SJSA1 (cell line): ENCODE results near the gene CKAP2L. TPM values are rescaled to one million over a fixed set of nuclear protein-coding genes. Genes with fewer than 3 reads are reported as not detected.
A peak's percentile ranks its signal among the peaks of the same experiment; 100 is the strongest.

Experiments
- DNase-seq, 2 experiments: peaks; one replicate each; pipeline ENCODE4 v3.0.0-alpha.2; 2015 to 2020; ENCODE audit warnings: low spot score in 2 of 2, low read depth in 1 of 2
- H3K27ac ChIP-seq: fragments of 250-450 bp; sonication (Bioruptor Pico); 2 replicates; pipeline ENCODE4 v1.5.1; 2020; ENCODE audit warnings: mild to moderate bottlenecking, moderate library complexity
- H3K27me3 ChIP-seq: fragments of 250-450 bp; sonication (Bioruptor Pico); replicated peaks from 2 replicates; pipeline ENCODE4 v1.5.1; 2020; ENCODE audit warnings: mild to moderate bottlenecking, moderate library complexity
- H3K36me3 ChIP-seq: fragments of 250-450 bp; sonication (Bioruptor Pico); 2 replicates; pipeline ENCODE4 v1.5.1; 2020; ENCODE audit warnings: mild to moderate bottlenecking
- H3K4me1 ChIP-seq: fragments of 250-450 bp; sonication (Bioruptor Pico); replicated peaks from 2 replicates; pipeline ENCODE4 v1.6.1; 2021; ENCODE audit warnings: mild to moderate bottlenecking
- H3K4me3 ChIP-seq: fragments of 250-450 bp; sonication (Bioruptor Pico); 2 replicates; pipeline ENCODE4 v1.5.1; 2020; ENCODE audit warnings: mild to moderate bottlenecking
- H3K9me3 ChIP-seq: fragments of 250-450 bp; sonication (Bioruptor Pico); replicated peaks from 2 replicates; pipeline ENCODE4 v1.5.1; 2020; ENCODE audit warnings: mild to moderate bottlenecking
- total RNA-seq: library from RNA; depleted of rRNA; stranded (reverse); fragments of >200 nt; shearing (Covaris generic); gene quantifications from 2 replicates; pipeline ENCODE4 v1.2.3, GENCODE V29; 2014

Gene CKAP2L
- total RNA-seq, 1 experiment from 2014 or later, result 33.4 TPM

DNA sequence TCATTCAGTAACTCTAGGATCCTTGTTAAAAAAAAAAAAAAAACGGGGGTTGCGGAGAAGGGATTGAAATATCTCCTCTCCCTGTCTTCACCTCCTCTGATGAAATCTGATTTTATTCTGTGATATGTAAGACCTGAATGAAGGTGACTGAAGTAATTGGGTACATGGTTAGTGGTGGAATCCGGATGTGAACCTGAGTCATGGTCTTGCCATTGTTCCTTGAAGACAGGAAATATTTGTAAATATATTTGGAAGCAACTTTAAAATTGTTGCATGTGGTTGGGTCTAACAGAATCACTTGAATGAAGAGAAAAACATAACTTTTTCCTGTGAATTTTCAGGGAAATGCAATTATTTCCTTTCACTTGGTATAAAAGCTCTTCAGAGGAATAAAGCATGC lies 22.9 kb upstream of the CKAP2L start:
- peak in 1 of 2 experiments; percentile 36 for DNase-seq
- Histone ChIP-seq H3K27me3 (no peaks in the 10 kb centered on the region), H3K4me1 (peaks cover 33% of the 10 kb centered on the region), H3K9me3 (0 out of 2 replicates have a peak, but pooled peaks cover 3% of the 10 kb centered on the region), H3K27ac (peak overlapping the region; percentile 73), H3K36me3 (no peaks in the 10 kb centered on the region), H3K4me3 (no peak overlapping the region)

GRCh38 chr2:112784199-112785189 lies 20.1 kb upstream of the CKAP2L start, which contains the start of gene IL1A:
IL1A (minus strand) TSS chr2:112784493; CDS start chr2:112783770, 723 bp downstream.
- Histone ChIP-seq H3K27ac (peak within 1 kb of the TSS; percentile 42), H3K27me3 (no peaks in the 10 kb centered on the region), H3K36me3 (no peaks in the 10 kb centered on the region), H3K4me3 (no peak within 1 kb of the TSS), H3K9me3 (0 out of 2 replicates have a peak, but pooled peaks cover 3% of the 10 kb centered on the region), H3K4me1 (peaks cover 33% of the 10 kb centered on the region)
- peak; percentile 71 to 73 for DNase-seq

DNA sequence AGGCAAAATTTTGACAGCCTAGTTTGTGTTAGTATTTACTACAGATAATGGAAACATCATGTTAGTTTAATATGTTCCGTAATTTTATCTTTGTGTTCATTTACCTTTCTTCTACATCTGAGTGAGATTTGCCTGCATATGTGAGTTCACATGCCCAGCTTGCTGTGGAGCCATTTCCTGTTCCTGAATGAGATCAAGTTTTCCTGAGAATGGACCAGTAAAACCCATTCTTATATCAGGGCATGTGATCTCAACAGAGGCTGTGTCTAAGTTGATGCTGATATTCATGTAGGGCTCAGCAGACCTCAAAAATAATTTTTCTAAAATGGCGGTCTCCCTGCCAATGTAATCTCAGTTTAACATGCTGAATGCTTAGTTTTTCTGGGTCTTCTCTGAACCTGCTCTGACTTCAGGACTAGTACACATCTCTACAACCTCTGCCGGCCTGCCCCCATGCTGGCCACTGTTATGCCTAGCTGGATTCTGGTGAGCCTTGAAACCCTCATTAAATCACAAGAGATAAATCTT lies 18.8 kb upstream of the CKAP2L start:
- Histone ChIP-seq H3K27ac (no peak overlapping the region), H3K9me3 (0 out of 2 replicates have a peak, but pooled peaks cover 3% of the 10 kb centered on the region), H3K36me3 (no peaks in the 10 kb centered on the region), H3K27me3 (no peaks in the 10 kb centered on the region), H3K4me1 (peaks cover 33% of the 10 kb centered on the region), H3K4me3 (no peak overlapping the region)
- DNase-seq, result no peak

- no peak for DNase-seq
- H3K9me3 ChIP-seq, result 0 out of 2 replicates have a peak, but pooled peaks cover 3% of the 10 kb centered on the region
- peaks cover 24% of the 10 kb centered on the region for H3K4me1 ChIP-seq
- H3K4me3 ChIP-seq, result no peak overlapping the region
- H3K27ac ChIP-seq, result no peak overlapping the region
- no peaks in the 10 kb centered on the region for H3K36me3 ChIP-seq
- no peaks in the 10 kb centered on the region for H3K27me3 ChIP-seq
Measured at GRCh38 chr2:112782234-112782799, 17.9 kb upstream of the CKAP2L start.

- Histone ChIP-seq H3K9me3 (no peaks in the 10 kb centered on the region), H3K27me3 (no peaks in the 10 kb centered on the region), H3K4me3 (no peak overlapping the region), H3K4me1 (peaks cover 9% of the 10 kb centered on the region), H3K36me3 (no peaks in the 10 kb centered on the region), H3K27ac (no peak overlapping the region)
- DNase-seq, result no peak
Measured at GRCh38 chr2:112779598-112779997, 15.2 kb upstream of the CKAP2L start.

DNA sequence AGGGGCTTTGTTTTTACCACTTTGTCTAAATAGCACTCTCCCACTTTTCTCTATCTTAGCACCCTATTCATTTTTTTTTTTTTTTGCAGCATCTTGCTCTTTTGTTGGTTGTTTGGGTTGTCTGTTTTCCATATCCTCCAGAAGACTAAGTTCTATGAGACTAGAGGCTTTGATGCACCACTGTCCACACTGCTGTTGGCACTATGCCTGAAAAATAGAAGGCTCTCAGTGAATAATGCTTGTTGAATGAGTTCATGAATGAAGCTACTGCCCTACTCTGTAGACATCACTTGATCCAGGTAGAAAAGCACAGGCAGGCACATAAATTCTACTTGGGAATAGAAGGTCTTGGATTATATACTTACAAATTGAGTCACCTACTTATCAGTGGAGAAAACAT lies 12.6 kb upstream of the CKAP2L start:
- no peak for DNase-seq
- Histone ChIP-seq H3K27me3 (no peaks in the 10 kb centered on the region), H3K27ac (no peak overlapping the region), H3K4me1 (no peaks in the 10 kb centered on the region), H3K4me3 (no peak overlapping the region), H3K9me3 (no peaks in the 10 kb centered on the region), H3K36me3 (0 out of 2 replicates have a peak, but pooled peaks cover 4% of the 10 kb centered on the region)

DNA sequence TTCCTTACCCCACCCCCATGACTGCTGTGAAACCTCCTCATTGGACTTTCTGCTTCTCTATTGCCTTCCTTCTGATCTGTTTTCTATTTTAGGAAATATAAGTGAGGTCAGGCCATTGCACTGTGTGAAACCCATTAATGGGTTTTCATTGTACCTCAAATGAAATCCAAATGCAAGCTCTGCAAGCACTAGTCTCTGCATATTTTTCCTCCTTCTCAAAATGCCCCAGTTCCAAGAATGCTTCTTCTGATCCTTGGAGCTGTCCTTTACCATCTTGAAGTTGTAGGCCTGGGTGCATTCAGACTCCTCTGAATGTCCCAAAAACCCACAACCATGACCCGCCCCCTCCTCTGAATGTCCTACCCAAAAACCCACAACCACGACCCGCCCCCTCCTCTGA lies 11.7 kb upstream of the CKAP2L start:
- Histone ChIP-seq H3K27me3 (no peaks in the 10 kb centered on the region), H3K4me1 (no peaks in the 10 kb centered on the region), H3K36me3 (0 out of 2 replicates have a peak, but pooled peaks cover 4% of the 10 kb centered on the region), H3K4me3 (no peak overlapping the region), H3K27ac (no peak overlapping the region), H3K9me3 (no peaks in the 10 kb centered on the region)
- DNase-seq, result no peak

DNA sequence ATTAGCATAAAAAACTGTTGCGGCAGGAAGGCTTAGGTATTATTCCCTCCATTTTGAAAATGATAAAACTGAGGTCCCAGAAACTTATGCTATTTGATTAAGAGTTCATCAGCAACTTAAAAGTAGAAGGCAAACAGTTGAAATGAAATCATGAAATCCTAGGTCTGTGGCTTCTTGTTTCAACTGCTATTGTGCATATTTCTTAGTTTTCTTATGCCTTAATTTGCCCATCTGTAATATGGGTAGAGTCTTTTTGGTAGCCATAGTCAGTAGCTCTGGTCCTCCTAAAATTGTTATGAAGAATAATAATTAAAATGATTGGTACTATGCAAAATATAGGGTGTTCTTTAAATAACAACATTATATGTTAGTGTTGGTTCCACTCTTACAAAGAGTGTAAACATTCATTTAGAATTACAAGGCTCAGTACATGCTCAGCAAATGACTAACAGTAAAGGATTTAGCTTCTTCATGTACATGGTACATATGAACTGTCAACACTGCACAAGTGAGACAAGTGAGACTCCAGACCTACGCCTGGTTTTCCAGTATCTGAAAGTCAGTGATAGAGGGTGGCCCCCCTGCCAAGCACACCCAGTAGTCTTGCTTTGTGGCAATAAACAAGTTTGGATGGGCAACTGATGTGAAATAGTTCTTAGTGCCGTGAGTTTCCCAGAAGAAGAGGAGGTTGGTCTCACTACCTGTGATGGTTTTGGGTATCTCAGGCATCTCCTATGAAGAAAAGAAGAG lies 10.3 kb upstream of the CKAP2L start:
- DNase-seq, result no peak
- 0 out of 2 replicates have a peak, but pooled peaks cover 4% of the 10 kb centered on the region for H3K36me3 ChIP-seq
- no peak overlapping the region for H3K4me3 ChIP-seq
- H3K27me3 ChIP-seq, result no peaks in the 10 kb centered on the region
- no peak overlapping the region for H3K27ac ChIP-seq
- H3K9me3 ChIP-seq, result no peaks in the 10 kb centered on the region
- H3K4me1 ChIP-seq, result no peaks in the 10 kb centered on the region

- no peak for DNase-seq
- Histone ChIP-seq H3K27me3 (no peaks in the 10 kb centered on the region), H3K36me3 (0 out of 2 replicates have a peak, but pooled peaks cover 4% of the 10 kb centered on the region), H3K27ac (no peak overlapping the region), H3K9me3 (no peaks in the 10 kb centered on the region), H3K4me3 (no peak overlapping the region), H3K4me1 (peaks cover 7% of the 10 kb centered on the region)
Measured at GRCh38 chr2:112773556-112773955, 9.1 kb upstream of the CKAP2L start.

GRCh38 chr2:112772911-112773475 lies 8.6 kb upstream of the CKAP2L start:
- Histone ChIP-seq H3K4me3 (no peak overlapping the region), H3K36me3 (0 out of 2 replicates have a peak, but pooled peaks cover 4% of the 10 kb centered on the region)
- DNase-seq, result no peak

DNA sequence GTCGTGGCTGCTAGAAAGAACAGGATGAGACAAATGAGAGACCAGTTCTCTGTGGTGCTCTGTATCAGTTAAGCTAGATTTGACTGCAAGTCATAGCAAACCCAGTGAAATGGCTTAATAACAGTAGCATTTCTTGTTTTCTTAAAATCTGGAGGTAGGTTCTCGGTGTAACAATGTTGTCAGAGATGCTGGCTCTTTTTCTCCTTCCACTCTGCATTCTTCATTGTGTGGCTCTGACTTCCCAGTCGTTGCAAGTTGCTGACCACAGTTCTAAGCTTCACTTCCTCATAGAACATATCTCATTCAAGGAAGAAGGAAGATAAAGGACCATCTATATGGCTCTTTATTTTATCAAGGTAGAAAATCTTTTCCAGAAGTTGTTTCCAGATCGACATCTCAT lies 7.9 kb upstream of the CKAP2L start:
- DNase-seq, result no peak
- H3K27ac ChIP-seq, result no peak overlapping the region
- H3K27me3 ChIP-seq, result no peaks in the 10 kb centered on the region
- H3K4me3 ChIP-seq, result no peak overlapping the region
- peaks cover 13% of the 10 kb centered on the region for H3K4me1 ChIP-seq
- 0 out of 2 replicates have a peak, but pooled peaks cover 4% of the 10 kb centered on the region for H3K36me3 ChIP-seq
- H3K9me3 ChIP-seq, result no peaks in the 10 kb centered on the region

More at GRCh38 chr2:112772911-112773475, 8.6 kb upstream of the CKAP2L start:
- Histone ChIP-seq H3K4me1 (peaks cover 7% of the 10 kb centered on the region), H3K27me3 (no peaks in the 10 kb centered on the region), H3K27ac (no peak overlapping the region), H3K9me3 (no peaks in the 10 kb centered on the region)

GRCh38 chr2:112768432-112768831 lies 4.0 kb upstream of the CKAP2L start:
- Histone ChIP-seq H3K36me3 (peaks cover 8% of the 10 kb centered on the region), H3K4me1 (peaks cover 18% of the 10 kb centered on the region), H3K27me3 (no peaks in the 10 kb centered on the region), H3K9me3 (no peaks in the 10 kb centered on the region), H3K4me3 (peak overlapping the region; percentile 20), H3K27ac (peak overlapping the region; percentile 68)
- DNase-seq, result peak in 1 of 2 experiments; percentile 67
